HUES64 (cell line): Measurements from ENCODE around the gene TREML4.

Experiments used
- H3K27ac ChIP-seq: 2 replicates; pipeline ENCODE4 v1.7.0; 2013; ENCODE audit warnings: low read depth, low read length, inconsistent platforms
- H3K27me3 ChIP-seq: 2 replicates; pipeline ENCODE4 v1.6.1; 2013; ENCODE audit warnings: mild to moderate bottlenecking, low read length; ENCODE audit not compliant: insufficient read depth
- H3K36me3 ChIP-seq: 2 replicates; pipeline ENCODE4 v1.6.1; 2013; ENCODE audit warnings: mild to moderate bottlenecking, low read length; ENCODE audit not compliant: insufficient read depth
- H3K4me1 ChIP-seq: 2 replicates; pipeline ENCODE4 v1.6.1; 2013; ENCODE audit warnings: mild to moderate bottlenecking, low read length, moderate library complexity; ENCODE audit not compliant: insufficient read depth
- H3K4me3 ChIP-seq: 2 replicates; pipeline ENCODE4 v1.5.1; 2013; ENCODE audit warnings: mild to moderate bottlenecking, low read length, moderate library complexity
- H3K9ac ChIP-seq: 2 replicates; pipeline ENCODE4 v1.6.1; 2013; ENCODE audit warnings: mild to moderate bottlenecking, low read depth, low read length
- H3K9me3 ChIP-seq: 2 replicates; pipeline ENCODE4 v1.6.1; 2013; ENCODE audit warnings: low read depth, low read length; ENCODE audit not compliant: insufficient read depth
- WGBS: fragments of 150-250, 120-280 bp; methylation state at CpG from one replicate; pipeline ENCODE4 v1.1.7; 2013; ENCODE audit warnings: missing lambda C conversion rate; 5-methylcytosine and 5-hydroxymethylcytosine counted together

The TREML4 gene

DNA sequence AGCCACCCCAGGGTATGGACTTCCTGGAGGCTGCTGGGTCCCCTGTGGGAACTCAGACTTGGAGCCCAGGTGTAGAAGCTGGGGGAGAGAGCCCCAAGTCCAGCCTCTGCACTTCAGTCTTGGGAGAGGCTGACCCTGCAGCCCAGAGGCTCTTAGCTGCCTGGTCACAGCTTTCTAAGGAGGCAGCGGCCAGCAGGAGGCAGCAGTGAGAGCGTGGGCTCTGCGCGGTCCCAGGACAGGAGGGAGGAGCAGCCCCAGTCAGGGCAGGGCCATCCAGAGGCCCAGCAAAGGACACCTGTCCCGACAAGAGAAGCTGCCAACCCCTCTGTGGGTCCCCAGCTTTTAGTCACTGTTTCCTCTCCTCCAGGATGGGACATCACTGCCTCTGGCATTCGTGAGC is 36.6 kb upstream of the TREML4 start:
- 34% methylated on average over 6 of the region's 6 CpGs for WGBS
- H3K4me3 ChIP-seq = no peak overlapping the region
- H3K36me3 ChIP-seq = no peaks in the 10 kb centered on the region
- H3K4me1 ChIP-seq = no peaks in the 10 kb centered on the region
- peaks cover 14% of the 10 kb centered on the region for H3K9me3 ChIP-seq
- no peak overlapping the region for H3K27ac ChIP-seq
- no peaks in the 10 kb centered on the region for H3K27me3 ChIP-seq
- no peak overlapping the region for H3K9ac ChIP-seq

- Histone ChIP-seq H3K27ac (no peak overlapping the region), H3K4me3 (no peak overlapping the region), H3K27me3 (no peaks in the 10 kb centered on the region; the same call in 1 of the 2 replicates), H3K9ac (no peak overlapping the region), H3K4me1 (no peaks in the 10 kb centered on the region), H3K36me3 (no peaks in the 10 kb centered on the region), H3K9me3 (peaks cover 14% of the 10 kb centered on the region)
- WGBS = 91% methylated on average over 5 of the region's 5 CpGs
These were observed 34.9 kb upstream of the TREML4 start for GRCh38 chr6:41193171-41193734.

GRCh38 chr6:41193884-41194283 is 34.3 kb upstream of the TREML4 start:
- Histone ChIP-seq H3K27me3 (no peaks in the 10 kb centered on the region; the same call in 1 of the 2 replicates), H3K27ac (no peak overlapping the region), H3K9ac (no peak overlapping the region), H3K9me3 (peaks cover 14% of the 10 kb centered on the region), H3K4me3 (no peak overlapping the region), H3K4me1 (no peaks in the 10 kb centered on the region), H3K36me3 (no peaks in the 10 kb centered on the region)
- 68% methylated on average over 5 of the region's 5 CpGs for WGBS

DNA sequence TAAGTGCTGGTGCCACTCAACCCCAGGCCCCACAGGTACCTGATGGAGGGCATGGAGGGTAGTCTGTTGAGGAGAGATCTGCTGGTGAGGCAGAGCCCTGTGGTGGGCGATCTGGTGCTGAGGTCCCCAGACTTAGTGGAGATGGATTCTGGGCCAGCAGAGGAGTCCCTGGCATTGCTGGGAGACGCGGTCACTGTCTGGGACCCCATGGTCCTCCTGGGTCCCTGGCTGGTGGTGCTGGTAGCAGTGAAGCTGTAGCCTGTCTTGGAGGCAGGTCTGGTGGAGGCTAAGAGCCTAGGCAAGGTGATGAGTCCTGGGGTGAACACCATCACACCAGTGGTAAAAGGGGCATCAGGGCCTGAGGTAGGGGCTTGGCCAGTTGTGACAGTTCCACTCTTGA is 33.8 kb upstream of the TREML4 start:
- no peaks in the 10 kb centered on the region for H3K4me1 ChIP-seq
- WGBS = 92% methylated on average over 3 of the region's 3 CpGs
- no peaks in the 10 kb centered on the region for H3K36me3 ChIP-seq
- H3K27me3 ChIP-seq = no peaks in the 10 kb centered on the region; the same call in 1 of the 2 replicates
- no peak overlapping the region for H3K27ac ChIP-seq
- no peak overlapping the region for H3K9ac ChIP-seq
- H3K9me3 ChIP-seq = peaks cover 10% of the 10 kb centered on the region
- H3K4me3 ChIP-seq = no peak overlapping the region

DNA sequence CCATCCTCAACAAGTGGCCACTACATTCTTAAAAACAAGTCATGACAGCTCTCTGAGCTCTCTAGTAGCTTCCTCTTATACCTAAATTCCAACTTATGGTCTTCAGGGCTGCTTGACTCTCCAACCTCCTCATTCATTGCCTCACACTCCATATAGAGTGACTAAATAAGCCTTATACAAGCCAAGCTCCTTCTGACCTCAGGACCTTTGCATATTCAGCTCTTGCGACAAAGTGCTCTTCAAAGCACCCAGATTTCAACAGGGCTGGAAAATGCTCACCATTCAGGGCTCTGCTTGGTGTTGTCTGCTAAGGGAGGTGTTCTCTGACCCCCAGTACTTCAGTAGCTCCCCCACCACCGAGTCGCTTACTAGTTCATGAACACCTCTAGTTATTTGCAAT is 30.9 kb upstream of the TREML4 start:
- Histone ChIP-seq H3K27me3 (no peaks in the 10 kb centered on the region; the same call in 1 of the 2 replicates), H3K36me3 (no peaks in the 10 kb centered on the region), H3K9me3 (no peaks in the 10 kb centered on the region), H3K4me3 (no peak overlapping the region), H3K27ac (no peak overlapping the region), H3K4me1 (peaks cover 10% of the 10 kb centered on the region; the same call in 1 of the 2 replicates), H3K9ac (no peak overlapping the region)
- WGBS = 92% methylated on average over 3 of the region's 3 CpGs

GRCh38 chr6:41199552-41200246 is 28.4 kb upstream of the TREML4 start:
- no peak overlapping the region for H3K27ac ChIP-seq
- no peak overlapping the region for H3K9ac ChIP-seq
- no peaks in the 10 kb centered on the region; the same call in 1 of the 2 replicates for H3K27me3 ChIP-seq
- peaks cover 10% of the 10 kb centered on the region; the same call in 1 of the 2 replicates for H3K4me1 ChIP-seq
- WGBS = 90% methylated on average over 1 of the region's 1 CpG
- no peaks in the 10 kb centered on the region for H3K9me3 ChIP-seq
- no peak overlapping the region for H3K4me3 ChIP-seq
- no peaks in the 10 kb centered on the region for H3K36me3 ChIP-seq

GRCh38 chr6:41200296-41200900 is 27.8 kb upstream of the TREML4 start:
- 94% methylated on average over 1 of the region's 2 CpGs for WGBS

GRCh38 chr6:41200901-41201763 is 27.0 kb upstream of the TREML4 start, which contains the start of gene TREML2:
Gene TREML2, minus strand, starts transcription at chr6:41201149. Its CDS starts 141 bp downstream, at chr6:41201008.
- 81% methylated on average over 12 of the region's 12 CpGs for WGBS
- Histone ChIP-seq H3K9ac (no peak within 1 kb of the TSS), H3K4me3 (no peak within 1 kb of the TSS)

More at GRCh38 chr6:41200296-41200900, 27.8 kb upstream of the TREML4 start:
- Histone ChIP-seq H3K4me1 (peaks cover 10% of the 10 kb centered on the region; the same call in 1 of the 2 replicates), H3K27ac (no peak overlapping the region), H3K4me3 (no peak overlapping the region), H3K27me3 (no peaks in the 10 kb centered on the region; the same call in 1 of the 2 replicates), H3K36me3 (no peaks in the 10 kb centered on the region), H3K9me3 (no peaks in the 10 kb centered on the region), H3K9ac (no peak overlapping the region)

GRCh38 chr6:41201764-41202173 is 26.4 kb upstream of the TREML4 start:
- no peak overlapping the region for H3K4me3 ChIP-seq
- WGBS = 81% methylated on average over 8 of the region's 8 CpGs

More at GRCh38 chr6:41200901-41201763, 27.0 kb upstream of the TREML4 start, which contains the start of gene TREML2:
- no peaks in the 10 kb centered on the region for H3K9me3 ChIP-seq
- no peaks in the 10 kb centered on the region for H3K36me3 ChIP-seq
- no peak within 1 kb of the TSS for H3K27ac ChIP-seq
- peaks cover 10% of the 10 kb centered on the region; the same call in 1 of the 2 replicates for H3K4me1 ChIP-seq
- H3K27me3 ChIP-seq = no peaks in the 10 kb centered on the region; the same call in 1 of the 2 replicates

DNA sequence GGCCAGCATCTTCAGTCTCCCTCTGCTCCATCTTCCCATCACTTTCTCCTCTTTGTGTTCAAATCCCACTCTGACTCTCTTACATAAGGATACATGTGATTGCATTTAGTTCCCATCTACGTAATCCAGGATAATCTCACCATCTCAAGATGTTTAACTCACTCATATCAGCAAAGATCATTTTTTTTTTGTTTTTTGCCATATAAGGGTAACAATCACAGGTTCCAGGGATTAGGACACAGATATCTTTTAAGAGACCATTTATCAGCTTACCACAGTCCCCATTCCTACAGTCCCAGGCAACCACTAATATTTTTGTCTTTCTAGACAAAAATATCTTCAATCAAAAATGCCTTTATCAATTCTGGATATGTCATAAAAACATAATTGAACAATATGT is 24.0 kb upstream of the TREML4 start:
- Histone ChIP-seq H3K36me3 (no peaks in the 10 kb centered on the region), H3K9me3 (no peaks in the 10 kb centered on the region), H3K4me3 (no peak overlapping the region), H3K9ac (no peak overlapping the region), H3K4me1 (peaks cover 10% of the 10 kb centered on the region; the same call in 1 of the 2 replicates), H3K27ac (no peak overlapping the region), H3K27me3 (no peaks in the 10 kb centered on the region)
- 93% methylated on average over 1 of the region's 1 CpG for WGBS

More at GRCh38 chr6:41201764-41202173, 26.4 kb upstream of the TREML4 start:
- Histone ChIP-seq H3K27ac (no peak overlapping the region), H3K9me3 (no peaks in the 10 kb centered on the region), H3K27me3 (no peaks in the 10 kb centered on the region; the same call in 1 of the 2 replicates), H3K4me1 (peaks cover 10% of the 10 kb centered on the region; the same call in 1 of the 2 replicates), H3K36me3 (no peaks in the 10 kb centered on the region), H3K9ac (no peak overlapping the region)
